Brain microvascular endothelial cell (primary cell): ENCODE results near the gene B3GAT2.

Experiments used
- DNase-seq: peaks from one replicate; pipeline ENCODE4 v3.0.0-alpha.2; 2020
- H3K27ac ChIP-seq: fragments of 250-450 bp; sonication (Bioruptor Pico); 2 replicates; pipeline ENCODE4 v1.5.1; 2020; ENCODE audit warnings: mild to moderate bottlenecking, moderate library complexity
- H3K27me3 ChIP-seq: fragments of 250-450 bp; sonication (Bioruptor Pico); replicated peaks from 2 replicates; pipeline ENCODE4 v1.5.1; 2020; ENCODE audit warnings: mild to moderate bottlenecking
- H3K36me3 ChIP-seq: fragments of 250-450 bp; sonication (Bioruptor Pico); replicated peaks from 2 replicates; pipeline ENCODE4 v1.5.1; 2020; ENCODE audit warnings: mild to moderate bottlenecking
- H3K4me3 ChIP-seq: 2 replicates; pipeline ENCODE4 v1.5.1; 2011; ENCODE audit warnings: low read depth, mild to moderate bottlenecking, control low read depth, low read length, moderate library complexity
- in situ Hi-C: cut with HindIII; loops from 2 replicates; pipeline ENCODE4 v1.10.0; 2017; ENCODE audit warnings: low sequenced_read_pairs, low pct_ligation_motif_present
- TF ChIP-seq, protein P1 (sequence below): IDR thresholded peaks from 2 replicates; pipeline ENCODE4 v1.5.1; 2011; ENCODE audit warnings: low read depth, mild to moderate bottlenecking, moderate library complexity, low read length, control low read depth, inconsistent platforms; ENCODE audit errors: missing control alignments

B3GAT2 gene

GRCh38 chr6:70838907-70839285, 118.0 kb downstream of the B3GAT2 start:
- H3K27ac ChIP-seq = no peak overlapping the region
- H3K36me3 ChIP-seq = no peaks in the 10 kb centered on the region
- no peak for DNase-seq
- no peaks in the 10 kb centered on the region for H3K27me3 ChIP-seq
- in situ Hi-C loops = no loop called here
- TF ChIP-seq, protein P1, sequence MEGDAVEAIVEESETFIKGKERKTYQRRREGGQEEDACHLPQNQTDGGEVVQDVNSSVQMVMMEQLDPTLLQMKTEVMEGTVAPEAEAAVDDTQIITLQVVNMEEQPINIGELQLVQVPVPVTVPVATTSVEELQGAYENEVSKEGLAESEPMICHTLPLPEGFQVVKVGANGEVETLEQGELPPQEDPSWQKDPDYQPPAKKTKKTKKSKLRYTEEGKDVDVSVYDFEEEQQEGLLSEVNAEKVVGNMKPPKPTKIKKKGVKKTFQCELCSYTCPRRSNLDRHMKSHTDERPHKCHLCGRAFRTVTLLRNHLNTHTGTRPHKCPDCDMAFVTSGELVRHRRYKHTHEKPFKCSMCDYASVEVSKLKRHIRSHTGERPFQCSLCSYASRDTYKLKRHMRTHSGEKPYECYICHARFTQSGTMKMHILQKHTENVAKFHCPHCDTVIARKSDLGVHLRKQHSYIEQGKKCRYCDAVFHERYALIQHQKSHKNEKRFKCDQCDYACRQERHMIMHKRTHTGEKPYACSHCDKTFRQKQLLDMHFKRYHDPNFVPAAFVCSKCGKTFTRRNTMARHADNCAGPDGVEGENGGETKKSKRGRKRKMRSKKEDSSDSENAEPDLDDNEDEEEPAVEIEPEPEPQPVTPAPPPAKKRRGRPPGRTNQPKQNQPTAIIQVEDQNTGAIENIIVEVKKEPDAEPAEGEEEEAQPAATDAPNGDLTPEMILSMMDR = no peak
- no peak overlapping the region for H3K4me3 ChIP-seq

- peak; percentile 6 for DNase-seq
- in situ Hi-C loops = no loop called here
- TF ChIP-seq, protein P1 = no peak
Measured at GRCh38 chr6:70834520-70834919, 122.3 kb downstream of the B3GAT2 start.

DNA sequence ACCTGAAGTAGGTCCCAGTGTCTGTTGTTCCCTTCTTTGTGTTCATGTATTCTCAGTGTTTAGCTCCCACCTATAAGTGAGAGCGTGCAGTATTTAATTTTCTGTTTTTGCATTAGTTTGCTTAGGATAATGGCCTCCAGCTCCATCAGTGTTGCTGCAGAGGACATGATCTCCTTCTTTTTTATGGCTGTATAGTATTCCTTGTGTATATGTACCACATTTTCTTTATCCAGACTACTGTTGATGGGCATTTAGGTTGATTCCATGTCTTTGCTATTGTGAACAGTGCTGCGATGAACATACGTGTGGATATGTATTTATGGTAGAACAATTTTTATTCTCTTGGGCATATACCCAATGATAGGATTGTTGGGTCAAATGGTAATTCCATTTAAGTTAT, 125.4 kb downstream of the B3GAT2 start:
- in situ Hi-C loops = no loop called here
- no peak for DNase-seq
- H3K36me3 ChIP-seq = no peaks in the 10 kb centered on the region
- H3K4me3 ChIP-seq = no peak overlapping the region
- TF ChIP-seq, protein P1 = no peak
- no peak overlapping the region for H3K27ac ChIP-seq
- H3K27me3 ChIP-seq = no peaks in the 10 kb centered on the region

More at GRCh38 chr6:70834520-70834919, 122.3 kb downstream of the B3GAT2 start:
- Histone ChIP-seq H3K27me3 (no peaks in the 10 kb centered on the region), H3K36me3 (no peaks in the 10 kb centered on the region), H3K27ac (no peak overlapping the region), H3K4me3 (no peak overlapping the region)

- TF ChIP-seq, protein P1 = no peak
- in situ Hi-C loops = no loop called here
- Histone ChIP-seq H3K27me3 (no peaks in the 10 kb centered on the region), H3K27ac (no peak overlapping the region), H3K36me3 (no peaks in the 10 kb centered on the region), H3K4me3 (no peak overlapping the region)
- DNase-seq = no peak
Measured at GRCh38 chr6:70823651-70824050, 133.2 kb downstream of the B3GAT2 start.

- in situ Hi-C loops = no loop called here
Measured at GRCh38 chr6:70821751-70822150, 135.1 kb downstream of the B3GAT2 start.

DNA sequence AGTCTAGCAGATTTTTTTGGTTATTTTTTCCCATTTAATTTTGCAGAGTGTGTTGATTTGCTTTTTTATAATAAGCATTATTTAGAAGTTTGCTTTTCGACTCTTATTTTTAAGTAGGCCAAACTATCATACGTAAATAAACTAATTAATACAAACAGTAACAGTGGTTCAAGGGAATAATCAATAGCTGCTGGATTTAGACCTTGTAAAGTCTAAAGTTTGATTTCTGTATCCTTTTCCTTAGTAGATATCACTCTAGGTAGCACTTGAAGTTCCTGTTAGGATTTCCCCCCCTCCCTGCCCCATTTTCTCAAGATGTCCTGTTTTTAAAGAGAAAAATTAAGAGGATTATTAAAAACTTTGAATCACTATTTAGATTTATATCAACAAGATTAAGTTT, 136.1 kb downstream of the B3GAT2 start:
- H3K27ac ChIP-seq = no peak overlapping the region
- TF ChIP-seq, protein P1 = no peak
- in situ Hi-C loops = no loop called here
- no peaks in the 10 kb centered on the region for H3K36me3 ChIP-seq
- no peak overlapping the region for H3K4me3 ChIP-seq
- DNase-seq = no peak
- H3K27me3 ChIP-seq = no peaks in the 10 kb centered on the region

More at GRCh38 chr6:70821751-70822150, 135.1 kb downstream of the B3GAT2 start:
- H3K36me3 ChIP-seq = no peaks in the 10 kb centered on the region
- H3K4me3 ChIP-seq = no peak overlapping the region
- TF ChIP-seq, protein P1 = no peak
- H3K27ac ChIP-seq = no peak overlapping the region
- DNase-seq = no peak
- no peaks in the 10 kb centered on the region for H3K27me3 ChIP-seq
